ENCODE data around the gene GDPD4. TPM values are rescaled to one million over a fixed set of nuclear protein-coding genes. Genes with fewer than 3 reads are reported as not detected.

Gene GDPD4
- total RNA-seq, 2 experiments from 2014 or later: not detected

- ATAC-seq (no peak), DNase-seq (no peak)
- no peak overlapping the region for H3K4me3 Mint-ChIP-seq
- no peak overlapping the region for H3K27ac Mint-ChIP-seq
- intact Hi-C loops (cut with micrococcal nuclease): no loop called here
- CTCF ChIA-PET: no interaction called here
- no peaks in the 10 kb centered on the region for H3K36me3 Mint-ChIP-seq (ENCODE audit: low read depth)
- TF ChIP-seq CTCF (IDR thresholded peaks at IDR 0.05): no peak
- no peaks in the 10 kb centered on the region for H3K4me1 Mint-ChIP-seq (ENCODE audit: low read depth)
- no peaks in the 10 kb centered on the region for H3K9me3 Mint-ChIP-seq
- H3K27me3 Mint-ChIP-seq: peaks cover 24% of the 10 kb centered on the region
- POLR2A ChIA-PET: no interaction called here
Observed at GRCh38 chr11:77287615-77288273, 13.7 kb downstream of the GDPD4 start.

GRCh38 chr11:77287136-77287535, 14.3 kb downstream of the GDPD4 start:
- Mint-ChIP-seq H3K4me3 (no peak overlapping the region), H3K36me3 (ENCODE audit: low read depth) (no peaks in the 10 kb centered on the region), H3K27ac (no peak overlapping the region), H3K4me1 (ENCODE audit: low read depth) (no peaks in the 10 kb centered on the region), H3K9me3 (no peaks in the 10 kb centered on the region), H3K27me3 (peaks cover 24% of the 10 kb centered on the region)
- ChIA-PET POLR2A (no interaction called here), CTCF (no interaction called here)
- intact Hi-C loops (cut with micrococcal nuclease): no loop called here
- TF ChIP-seq CTCF (IDR thresholded peaks at IDR 0.05): no peak
- DNase-seq: no peak
- no peak for ATAC-seq

- no peak for DNase-seq
- intact Hi-C loops (cut with micrococcal nuclease): no loop called here
- CTCF ChIA-PET: interaction anchor here (1.0 to 1.1 kb wide), 2 partner anchors 158 to 186 kb away, joined by 3 read pairs; no protein-coding TSS in a partner anchor
Observed at GRCh38 chr11:77284476-77285468, 16.7 kb downstream of the GDPD4 start.

GRCh38 chr11:77283101-77283500, 18.4 kb downstream of the GDPD4 start:
- TF ChIP-seq CTCF (IDR thresholded peaks at IDR 0.05): no peak
- H3K4me3 Mint-ChIP-seq: no peak overlapping the region
- H3K36me3 Mint-ChIP-seq (ENCODE audit: low read depth): no peaks in the 10 kb centered on the region
- ATAC-seq: no peak
- CTCF ChIA-PET: no interaction called here
- POLR2A ChIA-PET: no interaction called here
- no peaks in the 10 kb centered on the region for H3K4me1 Mint-ChIP-seq (ENCODE audit: low read depth)
- H3K27me3 Mint-ChIP-seq: peaks cover 17% of the 10 kb centered on the region
- no peak for DNase-seq
- peaks cover 2% of the 10 kb centered on the region for H3K9me3 Mint-ChIP-seq
- intact Hi-C loops (cut with micrococcal nuclease): no loop called here
- no peak overlapping the region for H3K27ac Mint-ChIP-seq

More at GRCh38 chr11:77284476-77285468, 16.7 kb downstream of the GDPD4 start:
- ATAC-seq: no peak
- H3K36me3 Mint-ChIP-seq (ENCODE audit: low read depth): no peaks in the 10 kb centered on the region
- peaks cover 2% of the 10 kb centered on the region for H3K9me3 Mint-ChIP-seq
- no peak overlapping the region for H3K4me3 Mint-ChIP-seq
- peaks cover 22% of the 10 kb centered on the region for H3K27me3 Mint-ChIP-seq
- no peak for TF ChIP-seq CTCF (IDR thresholded peaks at IDR 0.05)
- no peaks in the 10 kb centered on the region for H3K4me1 Mint-ChIP-seq (ENCODE audit: low read depth)
- H3K27ac Mint-ChIP-seq: no peak overlapping the region
- POLR2A ChIA-PET: no interaction called here
